ES-I3 (cell line): ENCODE measurements around the gene ASIC2.

ENCODE experiments used
- H3K36me3 ChIP-seq: 2 replicates; pipeline ENCODE4 v1.6.1; 2013; ENCODE audit warnings: mild to moderate bottlenecking, low read length, control low read depth, moderate library complexity; ENCODE audit not compliant: insufficient read depth
- H3K4me1 ChIP-seq: 2 replicates; pipeline ENCODE4 v1.6.1; 2013; ENCODE audit warnings: mild to moderate bottlenecking, control low read depth, low read length; ENCODE audit not compliant: insufficient read depth
- H3K9ac ChIP-seq: 2 replicates; pipeline ENCODE4 v1.6.1; 2013; ENCODE audit warnings: low read depth, mild to moderate bottlenecking, low read length, moderate library complexity
- H3K9me3 ChIP-seq: 2 replicates; pipeline ENCODE4 v1.6.1; 2013; ENCODE audit warnings: mild to moderate bottlenecking, low read length, moderate library complexity; ENCODE audit not compliant: control insufficient read depth, insufficient read depth

The ASIC2 gene

DNA sequence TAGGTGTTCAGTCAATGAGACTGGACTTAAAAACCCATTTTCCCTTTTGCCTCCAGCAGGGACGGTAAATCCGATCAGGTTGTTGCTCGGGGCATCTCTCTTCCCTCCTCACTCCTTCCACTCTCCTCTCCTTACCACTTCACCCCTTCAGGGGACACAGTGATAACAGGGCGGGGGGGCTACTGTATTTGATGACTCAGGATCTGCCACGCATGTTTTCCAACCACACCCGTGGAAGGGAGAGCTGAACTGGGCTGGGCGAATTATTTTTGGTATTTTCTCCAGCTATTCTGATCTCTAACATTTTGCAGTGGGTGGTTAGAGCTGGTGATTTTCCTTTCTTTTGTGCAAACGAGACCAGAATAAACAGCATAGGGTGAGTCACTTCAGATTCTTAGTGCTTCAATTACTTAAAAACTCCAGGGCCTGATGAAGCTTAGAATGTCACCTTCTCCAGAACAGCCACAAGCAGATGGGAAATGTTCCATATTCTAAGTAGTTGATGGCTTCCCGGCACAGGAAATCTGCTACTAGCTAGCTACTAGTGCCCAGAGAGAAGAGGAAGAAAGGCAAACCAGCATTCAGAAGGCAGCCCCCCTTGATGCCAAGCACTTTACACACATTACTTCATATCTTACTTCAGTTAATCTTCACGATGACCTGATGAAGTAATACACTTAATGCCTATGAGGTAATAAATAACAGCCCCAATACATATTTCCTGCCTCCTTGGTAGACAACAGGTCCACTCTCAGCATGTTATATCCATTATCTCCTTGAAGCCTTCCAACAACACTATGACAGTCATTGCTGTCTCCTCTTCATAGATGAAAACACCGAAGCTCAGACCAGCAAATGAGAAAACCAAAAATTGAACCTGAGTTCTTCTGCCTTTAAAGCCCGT is 74.1 kb downstream of the ASIC2 start:
- Histone ChIP-seq H3K36me3 (no peaks in the 10 kb centered on the region), H3K9me3 (no peaks in the 10 kb centered on the region), H3K4me1 (no peaks in the 10 kb centered on the region), H3K9ac (no peak overlapping the region)

DNA sequence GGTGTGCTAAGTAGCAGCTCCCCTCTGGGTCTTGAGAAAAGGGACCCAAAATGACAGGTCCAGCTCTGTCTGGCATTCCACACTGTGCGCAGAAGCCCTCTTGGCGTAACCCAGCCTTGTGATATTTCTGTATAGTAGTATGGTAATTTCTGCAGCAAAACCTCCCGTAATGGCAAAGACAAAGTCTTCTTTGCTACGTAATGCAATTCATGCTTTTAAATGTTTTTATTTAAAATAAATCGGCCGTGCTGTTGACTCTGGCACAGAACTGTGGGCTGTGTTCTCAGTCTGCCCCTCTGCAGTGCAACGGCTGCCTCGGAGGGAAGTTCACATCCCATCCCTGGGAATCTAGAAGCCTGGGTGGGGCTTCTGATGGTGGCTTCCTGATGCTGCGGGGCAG is 75.2 kb downstream of the ASIC2 start:
- H3K9ac ChIP-seq = no peak overlapping the region
- H3K36me3 ChIP-seq = no peaks in the 10 kb centered on the region
- H3K9me3 ChIP-seq = no peaks in the 10 kb centered on the region
- no peaks in the 10 kb centered on the region for H3K4me1 ChIP-seq

DNA sequence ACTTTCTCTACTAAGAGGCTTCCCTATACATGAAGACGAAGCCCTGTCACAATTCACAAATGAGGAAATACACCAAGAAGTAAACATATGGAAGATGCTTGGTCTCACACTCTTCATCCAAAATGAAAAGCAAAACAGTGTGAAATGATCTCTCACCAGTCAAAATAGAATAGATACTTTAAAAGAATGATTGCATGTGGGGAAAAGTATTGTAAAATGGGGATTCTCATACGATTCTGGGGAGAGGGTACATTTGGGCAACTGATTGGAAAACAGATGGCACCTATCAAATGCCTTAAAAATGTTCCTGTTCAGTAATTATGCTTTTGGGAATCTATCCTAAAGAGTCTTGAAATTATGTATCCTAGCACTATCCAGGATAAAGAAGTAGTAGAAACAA is 78.1 kb downstream of the ASIC2 start:
- H3K9me3 ChIP-seq = no peaks in the 10 kb centered on the region
- no peaks in the 10 kb centered on the region for H3K4me1 ChIP-seq
- H3K36me3 ChIP-seq = no peaks in the 10 kb centered on the region
- no peak overlapping the region for H3K9ac ChIP-seq

- Histone ChIP-seq H3K36me3 (no peaks in the 10 kb centered on the region), H3K9ac (no peak overlapping the region), H3K4me1 (no peaks in the 10 kb centered on the region), H3K9me3 (no peaks in the 10 kb centered on the region)
These were observed 82.8 kb downstream of the ASIC2 start for GRCh38 chr17:33210285-33210684.

DNA sequence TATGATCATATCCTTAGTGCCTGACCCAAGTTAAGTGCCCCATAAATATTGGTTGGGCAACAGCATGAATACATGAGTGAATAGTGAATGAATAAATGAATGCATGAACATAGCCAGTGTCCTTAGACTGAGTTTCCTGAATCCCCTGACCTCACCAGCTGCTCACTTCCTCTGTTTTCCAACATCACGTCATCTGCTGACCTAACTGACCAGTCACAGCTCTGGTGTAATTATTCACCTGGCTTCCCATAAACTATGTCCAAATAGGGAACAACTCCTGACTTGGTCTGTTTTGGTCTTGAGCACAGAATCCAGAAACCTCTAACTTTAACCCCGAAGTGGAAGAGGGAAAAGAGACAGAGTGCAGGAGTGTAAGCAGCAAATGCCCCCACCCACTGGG is 83.4 kb downstream of the ASIC2 start:
- no peak overlapping the region for H3K9ac ChIP-seq
- no peaks in the 10 kb centered on the region for H3K36me3 ChIP-seq
- H3K9me3 ChIP-seq = no peaks in the 10 kb centered on the region
- no peaks in the 10 kb centered on the region for H3K4me1 ChIP-seq

DNA sequence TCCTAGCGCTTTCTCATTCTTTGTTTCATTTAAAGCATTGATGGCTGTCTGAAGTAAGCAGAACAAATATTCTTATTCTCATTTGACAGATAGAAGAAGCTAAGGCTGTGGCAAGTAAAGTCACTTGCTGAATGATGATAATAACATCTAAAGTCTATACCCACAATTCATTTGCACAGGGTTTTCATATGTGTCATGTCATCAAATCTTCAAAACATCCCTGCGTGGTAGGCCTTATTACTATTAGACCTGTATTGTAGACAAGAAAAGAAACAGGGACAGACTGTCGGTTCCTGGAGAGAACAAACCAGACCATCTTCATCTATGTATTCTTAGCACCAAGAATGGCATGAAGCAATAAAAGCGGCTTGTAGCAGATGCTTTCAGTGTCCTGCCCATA is 85.9 kb downstream of the ASIC2 start:
- Histone ChIP-seq H3K4me1 (no peaks in the 10 kb centered on the region), H3K9ac (no peak overlapping the region), H3K36me3 (no peaks in the 10 kb centered on the region), H3K9me3 (no peaks in the 10 kb centered on the region)

DNA sequence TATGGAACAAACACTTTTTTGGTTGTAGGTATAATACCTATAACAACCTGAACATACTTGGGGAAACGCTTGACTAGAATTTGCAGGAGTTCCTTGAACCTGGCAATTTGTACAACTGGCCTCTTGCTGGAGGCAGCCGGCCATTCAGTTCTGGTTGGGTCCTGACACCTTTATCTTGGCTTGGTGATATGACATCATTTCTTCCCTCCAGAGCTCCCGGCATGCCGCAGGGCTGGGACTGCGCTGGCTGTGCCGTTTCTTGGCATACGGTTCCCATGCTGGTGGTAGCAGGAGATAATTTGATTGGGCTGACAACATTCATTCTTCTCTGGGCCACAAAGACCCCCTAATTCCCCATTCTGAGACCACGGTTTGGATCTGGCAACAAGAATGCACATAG is 87.5 kb downstream of the ASIC2 start:
- no peaks in the 10 kb centered on the region for H3K36me3 ChIP-seq
- no peaks in the 10 kb centered on the region for H3K9me3 ChIP-seq
- no peak overlapping the region for H3K9ac ChIP-seq
- no peaks in the 10 kb centered on the region for H3K4me1 ChIP-seq

DNA sequence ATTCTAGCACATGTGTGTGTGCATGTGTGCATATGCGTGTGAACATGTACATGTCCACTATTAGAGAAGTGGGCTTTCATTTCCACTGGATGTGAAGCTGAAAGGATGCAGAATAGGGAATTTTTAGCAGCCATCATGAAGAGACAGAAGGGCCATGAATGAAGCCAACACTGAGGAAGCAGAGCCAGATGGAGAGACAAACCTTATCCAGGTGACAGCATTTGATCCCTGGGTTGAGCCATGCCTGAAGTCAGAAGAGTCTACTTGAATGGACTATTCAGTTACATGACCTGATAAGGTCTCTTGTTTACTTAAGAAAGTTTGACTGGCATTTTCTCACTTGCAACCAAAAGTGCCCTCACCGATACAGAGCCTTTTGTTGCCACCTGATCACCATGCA is 88.4 kb downstream of the ASIC2 start:
- Histone ChIP-seq H3K9ac (no peak overlapping the region), H3K9me3 (no peaks in the 10 kb centered on the region), H3K4me1 (no peaks in the 10 kb centered on the region), H3K36me3 (no peaks in the 10 kb centered on the region)

GRCh38 chr17:33204156-33204555 is 88.9 kb downstream of the ASIC2 start:
- Histone ChIP-seq H3K4me1 (no peaks in the 10 kb centered on the region), H3K9ac (no peak overlapping the region), H3K36me3 (no peaks in the 10 kb centered on the region), H3K9me3 (no peaks in the 10 kb centered on the region)

GRCh38 chr17:33202796-33203495 is 90.1 kb downstream of the ASIC2 start:
- no peak overlapping the region for H3K9ac ChIP-seq
- no peaks in the 10 kb centered on the region for H3K4me1 ChIP-seq
- H3K9me3 ChIP-seq = no peaks in the 10 kb centered on the region
- no peaks in the 10 kb centered on the region for H3K36me3 ChIP-seq

DNA sequence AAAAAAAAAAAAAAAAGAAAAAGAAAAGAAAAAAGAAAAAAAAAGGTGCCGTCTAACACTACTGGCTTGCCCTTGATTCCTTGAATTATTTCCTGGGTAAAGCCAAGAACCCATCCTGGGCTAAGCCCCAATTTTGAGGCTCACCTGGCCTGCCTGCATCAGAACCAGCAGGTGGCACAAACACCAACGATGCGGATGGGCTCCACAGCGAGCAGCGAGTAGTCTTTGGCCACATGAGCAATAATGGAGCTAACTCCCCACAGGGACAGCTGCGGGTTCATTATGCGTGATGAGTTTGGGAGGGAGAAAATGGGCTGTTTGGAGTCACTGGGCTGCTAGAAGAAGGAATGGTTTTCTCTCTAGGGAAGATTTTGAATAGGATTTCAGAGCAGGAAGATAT is 91.1 kb downstream of the ASIC2 start:
- no peak overlapping the region for H3K9ac ChIP-seq
- no peaks in the 10 kb centered on the region for H3K36me3 ChIP-seq
- H3K9me3 ChIP-seq = no peaks in the 10 kb centered on the region
- no peaks in the 10 kb centered on the region for H3K4me1 ChIP-seq

- Histone ChIP-seq H3K36me3 (no peaks in the 10 kb centered on the region), H3K9ac (no peak overlapping the region), H3K9me3 (no peaks in the 10 kb centered on the region), H3K4me1 (no peaks in the 10 kb centered on the region)
These were observed 91.8 kb downstream of the ASIC2 start for GRCh38 chr17:33201283-33201682.

DNA sequence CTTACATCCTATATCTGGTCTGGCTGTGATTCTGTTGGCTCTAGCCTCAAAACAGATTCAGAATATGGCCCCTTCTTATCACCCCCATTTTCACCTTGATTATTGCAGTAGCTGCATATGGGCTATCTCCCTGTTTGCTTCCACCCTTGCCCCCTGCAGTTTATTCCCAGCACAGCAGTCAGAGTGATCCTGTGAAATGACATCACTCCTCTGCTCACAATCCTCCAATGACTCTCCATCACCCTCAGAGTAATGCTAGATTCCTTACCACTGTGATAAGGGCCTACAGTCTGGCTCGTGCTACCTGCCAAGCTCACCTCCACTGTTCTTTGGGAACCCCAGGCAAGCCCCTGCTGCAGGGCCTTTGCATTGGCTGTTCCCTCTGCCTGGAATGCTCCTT is 92.5 kb downstream of the ASIC2 start:
- Histone ChIP-seq H3K4me1 (no peaks in the 10 kb centered on the region), H3K36me3 (no peaks in the 10 kb centered on the region), H3K9me3 (no peaks in the 10 kb centered on the region), H3K9ac (no peak overlapping the region)

DNA sequence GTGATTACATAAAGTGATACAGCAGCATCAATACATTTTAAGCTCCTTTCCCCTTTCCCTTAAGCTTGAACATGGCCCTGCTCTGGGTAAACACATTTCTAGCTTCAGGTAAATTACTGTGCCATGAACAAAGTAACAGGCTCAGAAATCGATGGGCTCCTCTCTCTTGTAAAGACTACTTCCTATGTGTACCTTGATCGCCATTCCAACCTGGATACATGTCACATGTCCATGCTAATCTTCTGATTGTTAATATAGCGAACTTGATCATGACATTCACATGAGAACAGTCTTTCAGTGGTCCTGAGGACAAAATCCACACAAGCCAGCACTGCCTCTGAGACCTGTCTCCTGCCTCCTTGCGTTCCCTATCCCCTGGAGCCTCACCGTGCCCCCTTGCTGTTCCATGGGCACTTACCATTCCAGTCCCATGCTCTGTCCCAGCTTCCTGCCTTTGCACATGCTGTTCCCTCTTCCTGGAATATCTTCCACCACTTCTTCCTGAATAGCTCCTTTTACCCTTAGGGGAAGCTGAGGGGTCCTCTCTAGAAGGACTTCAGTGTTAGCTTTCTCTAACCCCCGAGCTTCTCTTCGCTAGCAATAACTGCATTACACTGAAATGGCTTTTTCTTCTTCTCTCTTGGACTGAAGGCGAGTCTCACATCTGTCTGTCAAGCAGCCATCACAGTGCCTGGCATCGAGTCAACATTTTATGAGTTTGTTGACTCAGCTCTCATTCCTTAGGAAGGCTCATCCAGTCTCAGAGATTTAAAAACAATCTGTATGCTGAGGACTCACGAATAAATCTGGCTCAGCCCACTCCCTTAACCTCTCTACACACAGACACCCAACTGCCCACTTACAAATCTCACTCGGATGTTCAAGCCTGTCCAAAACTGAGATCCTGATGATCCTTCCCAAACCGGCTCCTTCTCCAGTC is 93.3 kb downstream of the ASIC2 start:
- no peaks in the 10 kb centered on the region for H3K9me3 ChIP-seq
- no peaks in the 10 kb centered on the region for H3K36me3 ChIP-seq
- no peak overlapping the region for H3K9ac ChIP-seq
- no peaks in the 10 kb centered on the region for H3K4me1 ChIP-seq
